IMR-90 (cell line): ENCODE results near the gene TRPM6. TPM values are rescaled to one million over a fixed set of nuclear protein-coding genes. Genes with fewer than 3 reads are reported as not detected.

Experiments used
- ATAC-seq: fragments of 200-7000 bp; cut with Tn5 transposase; 2 replicates; pipeline ENCODE4 v1.9.1; 2020; ENCODE audit warnings: low read depth, mild to moderate bottlenecking, moderate library complexity
- BruUV-seq: library from RNA; stranded (reverse); fragments of 400-500 nt; replicated peaks from 2 replicates; lab custom pipeline; 2021; lab: Mats Ljungman, UMichigan
- CTCF ChIA-PET: fragments of 300-600 bp; formaldehyde crosslinking; extraction: SDS; loops from one replicate; lab custom pipeline; 2021; ENCODE audit warnings: antibody characterized with exemption; lab: Yijun Ruan, JAX
- POLR2A ChIA-PET: fragments of 300-600 bp; sonication (Branson Sonifier 250); formaldehyde crosslinking; loops from one replicate; lab custom pipeline; 2022; ENCODE audit warnings: antibody characterized with exemption; ENCODE audit not compliant: unreplicated experiment; lab: Charles Lee
- DNase-seq: peaks from one replicate; pipeline ENCODE4 v3.0.0; 2013
- H2AFZ ChIP-seq: replicated peaks from 2 replicates; pipeline ENCODE3; 2013; ENCODE audit warnings: low read length, mild to moderate bottlenecking; ENCODE audit not compliant: poor library complexity
- H2AK5ac ChIP-seq: 2 replicates; pipeline ENCODE4 v1.6.1; 2013; ENCODE audit warnings: low read depth, low read length, inconsistent platforms
- H2AK9ac ChIP-seq: replicated peaks from 2 replicates; pipeline ENCODE3; 2013; ENCODE audit warnings: mild to moderate bottlenecking, low read depth, low read length, moderate library complexity; ENCODE audit not compliant: poor library complexity
- H2BK120ac ChIP-seq: 2 replicates; pipeline ENCODE4 v1.6.1; 2013; ENCODE audit warnings: low read depth, low read length, inconsistent platforms
- H2BK15ac ChIP-seq: 3 replicates; pipeline ENCODE4 v1.6.1; 2013; ENCODE audit warnings: low read depth, low read length, inconsistent platforms
- H2BK20ac ChIP-seq: 2 replicates; pipeline ENCODE4 v1.6.1; 2013; ENCODE audit warnings: low read depth, mild to moderate bottlenecking, inconsistent platforms, low read length, moderate library complexity
- H2BK5ac ChIP-seq: 2 replicates; pipeline ENCODE4 v1.6.1; 2013; ENCODE audit warnings: mild to moderate bottlenecking, low read depth, low read length, inconsistent platforms; ENCODE audit not compliant: poor library complexity, severe bottlenecking
- H3K14ac ChIP-seq: replicated peaks from 2 replicates; pipeline ENCODE4 v1.6.1; 2013; ENCODE audit warnings: low read depth, low read length, inconsistent platforms
- H3K18ac ChIP-seq: 2 replicates; pipeline ENCODE4 v1.6.1; 2013; ENCODE audit warnings: low read depth, low read length, control low read depth
- H3K23ac ChIP-seq: 2 replicates; pipeline ENCODE4 v1.6.1; 2013; ENCODE audit warnings: low read depth, low read length, inconsistent platforms
- H3K27ac ChIP-seq: 2 replicates; pipeline ENCODE4 v1.5.1; 2013; ENCODE audit warnings: mild to moderate bottlenecking, control low read depth, low read length; ENCODE audit not compliant: insufficient read depth
- H3K27me3 ChIP-seq: 2 replicates; pipeline ENCODE4 v1.6.1; 2013; ENCODE audit warnings: low read length; ENCODE audit not compliant: control insufficient read depth, insufficient read depth
- H3K36me3 ChIP-seq: 2 replicates; pipeline ENCODE4 v1.6.1; 2013; ENCODE audit warnings: low read length, mixed read lengths; ENCODE audit not compliant: control insufficient read depth, insufficient read depth
- H3K4ac ChIP-seq: 2 replicates; pipeline ENCODE4 v1.6.1; 2013; ENCODE audit warnings: low read depth, low read length, inconsistent platforms
- H3K4me1 ChIP-seq: 2 replicates; pipeline ENCODE4 v1.6.1; 2013; ENCODE audit warnings: low read length, mixed read lengths; ENCODE audit not compliant: control insufficient read depth, insufficient read depth
- H3K4me2 ChIP-seq: 2 replicates; pipeline ENCODE4 v1.6.1; 2013; ENCODE audit warnings: low read depth, mild to moderate bottlenecking, control low read depth, low read length, moderate library complexity
- H3K4me3 ChIP-seq: 2 replicates; pipeline ENCODE4 v1.5.1; 2013; ENCODE audit warnings: low read depth, mild to moderate bottlenecking, control low read depth, low read length, moderate library complexity; ENCODE audit not compliant: insufficient read depth
- H3K56ac ChIP-seq: 2 replicates; pipeline ENCODE4 v1.6.1; 2013; ENCODE audit warnings: low read length, inconsistent platforms; ENCODE audit not compliant: insufficient read depth; ENCODE audit errors: extremely low read depth
- H3K79me1 ChIP-seq, 2 experiments: 2 replicates each; pipeline ENCODE4 v1.6.1; 2013; ENCODE audit warnings: low read length in 2 of 2, inconsistent platforms in 1 of 2, low read depth in 1 of 2
- H3K9ac ChIP-seq: 2 replicates; pipeline ENCODE4 v1.6.1; 2013; ENCODE audit warnings: low read depth, low read length, control low read depth
- H3K9me1 ChIP-seq: 2 replicates; pipeline ENCODE4 v1.6.1; 2013; ENCODE audit warnings: low read length, inconsistent platforms; ENCODE audit not compliant: insufficient read depth
- H3K9me3 ChIP-seq: 2 replicates; pipeline ENCODE4 v1.6.1; 2013; ENCODE audit warnings: low read length; ENCODE audit not compliant: control insufficient read depth, insufficient read depth
- H4K20me1 ChIP-seq: 2 replicates; pipeline ENCODE4 v1.6.1; 2013; ENCODE audit warnings: low read length, inconsistent platforms; ENCODE audit not compliant: insufficient read depth
- H4K5ac ChIP-seq: 2 replicates; pipeline ENCODE4 v1.6.1; 2013; ENCODE audit warnings: mild to moderate bottlenecking, low read depth, low read length, control low read depth
- H4K8ac ChIP-seq, 2 experiments: 2 replicates each; pipeline ENCODE4 v1.6.1; 2013; ENCODE audit warnings: low read depth in 2 of 2, low read length in 2 of 2, control low read depth in 1 of 2, inconsistent platforms in 1 of 2
- H4K91ac ChIP-seq: 2 replicates; pipeline ENCODE4 v1.6.1; 2013; ENCODE audit warnings: low read depth, low read length, inconsistent platforms; ENCODE audit not compliant: insufficient read depth
- MAFK ChIP-seq: IDR thresholded peaks from 2 replicates; pipeline ENCODE4 v1.6.1; 2012; ENCODE audit warnings: low read depth, low read length, improper control_type of control experiment
- MAZ ChIP-seq: IDR thresholded peaks from 2 replicates; pipeline ENCODE4 v1.6.1; 2012; ENCODE audit warnings: low read depth, mild to moderate bottlenecking, low read length, improper control_type of control experiment, moderate library complexity, borderline replicate concordance
- NFE2L2 ChIP-seq: fragments of 150-350 bp; IDR thresholded peaks from 2 replicates; pipeline ENCODE4 v1.6.1; 2016; ENCODE audit warnings: low read depth, mild to moderate bottlenecking, low read length
- RFX5 ChIP-seq: IDR thresholded peaks from 2 replicates; pipeline ENCODE4 v1.8.0; 2012; ENCODE audit warnings: low read depth, mild to moderate bottlenecking, low read length, moderate library complexity
- SMC3 ChIP-seq: fragments of 150-350 bp; IDR thresholded peaks from 2 replicates; pipeline ENCODE4 v1.6.1; 2016; ENCODE audit warnings: low read depth, mild to moderate bottlenecking, antibody characterized with exemption, low read length, moderate library complexity
- WGBS, 2 experiments: methylation state at CpG; one replicate each; pipeline versions ENCODE4 v1.1.5 to v1.1.7; 2013; ENCODE audit warnings: missing lambda C conversion rate in 2 of 2; ENCODE audit not compliant: insufficient read length in 1 of 2; ENCODE audit errors: extremely low coverage in 2 of 2; 5-methylcytosine and 5-hydroxymethylcytosine counted together
- dilution Hi-C: fragments of 300-500 bp; cut with HindIII; formaldehyde crosslinking; loops from one replicate; pipeline ENCODE4 v1.14.3; 2018; ENCODE audit warnings: low sequenced_read_pairs; ENCODE audit not compliant: unreplicated experiment
- in situ Hi-C: fragments of 300-500 bp; cut with MboI; formaldehyde crosslinking; loops from 3 replicates; pipeline ENCODE4 v1.14.3; 2019; ENCODE audit warnings: low sequenced_read_pairs, inconsistent platforms, mixed read lengths
- intact Hi-C: fragments of 100-400 bp; cut with micrococcal nuclease; formaldehyde crosslinking; loops from 2 replicates; pipeline ENCODE4 v1.10.0; 2022
- polyA plus RNA-seq, 3 experiments: library from polyadenylated mRNA; depleted of rRNA; stranded (reverse); fragments of >200 nt; gene quantifications; 2 replicates each; pipeline ENCODE4 v1.2.3, GENCODE V29; 2012; ENCODE audit warnings: low replicate concordance in 1 of 3
- total RNA-seq: library from RNA; depleted of rRNA; stranded (reverse); fragments of >200 nt; gene quantifications from 2 replicates; pipeline ENCODE4 v1.2.3, GENCODE V29; 2012
- TF ChIP-seq, protein P1 (sequence below): fragments of 150-350 bp; IDR thresholded peaks from 2 replicates; pipeline ENCODE4 v1.6.1; 2017; ENCODE audit warnings: mild to moderate bottlenecking, antibody characterized with exemption, low read length, low read depth

Gene TRPM6
- total and polyA plus RNA-seq, 2 of the 4 experiments (the other 2 are of a cell fraction), result under 0.01 to 0.02 TPM

- TF ChIP-seq, protein P1, sequence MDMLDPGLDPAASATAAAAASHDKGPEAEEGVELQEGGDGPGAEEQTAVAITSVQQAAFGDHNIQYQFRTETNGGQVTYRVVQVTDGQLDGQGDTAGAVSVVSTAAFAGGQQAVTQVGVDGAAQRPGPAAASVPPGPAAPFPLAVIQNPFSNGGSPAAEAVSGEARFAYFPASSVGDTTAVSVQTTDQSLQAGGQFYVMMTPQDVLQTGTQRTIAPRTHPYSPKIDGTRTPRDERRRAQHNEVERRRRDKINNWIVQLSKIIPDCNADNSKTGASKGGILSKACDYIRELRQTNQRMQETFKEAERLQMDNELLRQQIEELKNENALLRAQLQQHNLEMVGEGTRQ, result no peak
- TF ChIP-seq MAFK (no peak), NFE2L2 (no peak), MAZ (no peak), RFX5 (no peak), SMC3 (no peak)
- CTCF ChIA-PET, result no interaction called here
- no peak overlapping the region for H2AFZ ChIP-seq
- H3K56ac ChIP-seq, result no peak overlapping the region
- DNase-seq, result no peak
- no peaks in the 10 kb centered on the region for H3K9me1 ChIP-seq
- no peak overlapping the region for H4K5ac ChIP-seq
- H2AK9ac ChIP-seq, result no peak overlapping the region
- no peak overlapping the region for H3K4me2 ChIP-seq
- no CpG with 5 or more reads among the region's 5 CpGs for WGBS, 2 experiments
- H4K91ac ChIP-seq, result no peak overlapping the region
- H3K9ac ChIP-seq, result no peak overlapping the region
- dilution Hi-C loops (no loop called here), intact Hi-C loops (no loop called here), in situ Hi-C loops (no loop called here)
- no peaks in the 10 kb centered on the region for H3K79me1 ChIP-seq
- POLR2A ChIA-PET, result no interaction called here
- H2BK5ac ChIP-seq, result no peak overlapping the region
- H3K23ac ChIP-seq, result no peak overlapping the region
- no peak overlapping the region for H2AK5ac ChIP-seq
- no peak overlapping the region for H4K8ac ChIP-seq
- no peak for ATAC-seq
- H3K4me3 ChIP-seq, result no peak overlapping the region
- BruUV-seq, result no TSS peak
- H4K20me1 ChIP-seq, result no peaks in the 10 kb centered on the region
- no peak overlapping the region for H2BK20ac ChIP-seq
- H3K4ac ChIP-seq, result no peak overlapping the region
- no peaks in the 10 kb centered on the region for H3K27me3 ChIP-seq
- no peaks in the 10 kb centered on the region for H3K4me1 ChIP-seq
- no peak overlapping the region for H2BK120ac ChIP-seq
- H3K14ac ChIP-seq, result no peak overlapping the region
- no peaks in the 10 kb centered on the region for H3K9me3 ChIP-seq
- no peaks in the 10 kb centered on the region for H3K36me3 ChIP-seq
- no peak overlapping the region for H2BK15ac ChIP-seq
- H3K27ac ChIP-seq, result no peak overlapping the region
- no peak overlapping the region for H3K18ac ChIP-seq
These were observed 176.4 kb downstream of the TRPM6 start for GRCh38 chr9:74711341-74711740.
